HG03095 (cell line): Measurements from ENCODE around the gene TOMM20L.
"Not testable (repeated sequence)": the region's sequence is repeated elsewhere in the genome, so short reads cannot be mapped to it uniquely, and the experiment has no call there.

Source experiments
- ATAC-seq: cut with Tn5 transposase; IDR thresholded peaks from one replicate; pipeline ENCODE4 v1.9.1; 2021; ENCODE audit warnings: moderate library complexity; ENCODE audit not compliant: unreplicated experiment

Gene TOMM20L

DNA sequence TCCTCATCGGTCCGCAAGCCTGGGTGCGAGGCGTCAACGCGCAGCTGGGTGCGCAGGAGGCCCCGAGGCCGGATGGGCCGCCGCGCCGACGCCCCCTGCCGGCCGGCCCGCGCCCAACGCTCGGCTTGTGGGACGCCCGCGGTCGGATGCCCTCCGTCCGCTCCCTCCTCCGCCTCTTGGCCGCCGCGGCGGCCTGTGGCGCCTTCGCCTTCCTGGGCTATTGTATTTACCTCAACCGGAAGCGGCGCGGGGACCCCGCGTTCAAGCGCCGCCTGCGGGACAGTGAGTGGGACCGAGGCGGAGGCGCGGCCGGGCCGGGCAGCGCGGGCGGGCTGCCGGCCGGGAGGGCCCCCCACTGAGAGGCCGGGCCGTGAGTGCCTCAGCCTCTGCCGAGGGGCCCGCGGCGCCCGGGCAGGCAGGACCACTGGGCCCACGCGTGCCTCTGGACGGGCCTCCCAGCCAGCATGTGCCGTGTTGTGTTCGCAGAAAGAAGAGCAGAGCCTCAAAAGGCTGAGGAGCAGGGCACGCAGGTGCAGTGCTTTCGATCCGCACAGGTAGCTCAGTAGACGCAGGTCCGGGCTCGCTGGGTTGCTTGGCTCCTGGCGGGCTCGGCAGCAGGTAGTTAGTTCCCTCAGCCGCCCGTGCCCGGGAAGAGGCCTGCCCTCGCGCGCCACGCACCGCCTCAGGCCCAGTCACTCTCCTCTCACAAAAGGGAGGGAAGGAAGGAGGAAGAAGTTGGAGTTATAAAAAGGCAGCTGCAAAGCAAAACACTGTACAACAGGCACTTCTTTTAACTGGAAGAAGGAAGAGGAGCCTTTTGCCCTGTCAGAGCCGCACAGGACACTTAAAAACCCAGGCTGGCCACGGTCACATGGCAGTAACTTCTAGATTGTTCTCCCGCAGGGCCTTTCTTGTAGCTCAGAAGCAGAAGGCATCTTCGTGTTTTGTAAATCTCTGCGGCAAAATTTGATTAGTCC is at the start of gene TOMM20L:
Gene TOMM20L, plus strand, starts transcription at position 119 of the 977 bp plus-strand sequence. Its CDS starts 28 bp downstream, at position 147.
- ATAC-seq, result peak; percentile 96

DNA sequence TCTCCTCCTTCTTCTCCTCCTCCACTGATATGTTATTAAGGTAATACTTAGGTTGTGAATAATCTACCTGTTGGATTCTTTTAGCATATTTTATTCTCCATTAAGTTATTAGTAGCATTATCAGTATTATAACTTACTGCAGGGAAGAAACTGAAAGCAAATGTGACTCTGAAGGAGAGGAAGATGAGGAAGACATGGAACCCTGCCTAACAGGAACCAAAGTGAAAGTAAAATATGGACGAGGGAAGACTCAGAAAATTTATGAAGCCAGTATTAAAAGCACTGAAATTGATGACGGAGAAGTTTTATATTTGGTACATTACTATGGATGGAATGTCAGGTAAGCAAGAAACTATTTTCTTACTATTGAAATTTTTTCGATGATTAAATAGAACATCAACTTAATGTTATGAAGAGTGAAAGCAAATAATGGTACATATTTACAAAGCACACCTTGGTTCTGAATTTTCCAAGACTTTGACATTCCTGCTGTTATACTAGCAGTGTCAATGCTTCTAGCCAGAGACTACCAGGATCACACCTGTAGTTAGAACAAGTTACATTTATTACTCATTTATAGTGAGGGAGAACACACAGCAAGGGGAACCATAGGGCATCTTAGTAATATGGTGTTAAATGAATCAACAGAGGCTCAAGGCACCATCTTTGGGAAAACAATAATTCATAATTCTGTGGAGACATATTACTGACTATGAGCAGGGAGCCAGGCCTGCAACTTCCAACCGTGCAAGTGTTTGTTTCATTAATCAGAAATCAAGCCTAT is 42.0 kb upstream of the TOMM20L start:
- no peak for ATAC-seq

DNA sequence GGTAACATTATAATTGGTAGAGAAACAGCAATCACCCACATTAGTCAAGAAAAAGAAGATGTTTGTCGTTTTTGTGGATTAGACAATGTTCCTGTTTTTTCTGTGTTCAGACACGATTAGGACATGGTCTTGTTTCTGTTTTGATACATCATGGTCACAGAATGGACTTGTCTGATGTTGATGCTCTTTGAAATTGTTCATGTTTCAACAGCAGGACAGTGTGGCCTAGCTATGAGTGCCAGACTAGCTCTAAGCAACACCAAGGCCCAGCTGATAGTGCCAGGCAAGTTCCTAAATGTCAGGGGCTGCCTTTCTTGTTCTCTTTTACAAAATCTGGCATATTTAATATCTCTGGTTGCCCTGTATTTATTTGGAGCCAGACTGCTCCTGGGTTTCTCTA is 40.9 kb upstream of the TOMM20L start:
- no peak for ATAC-seq

DNA sequence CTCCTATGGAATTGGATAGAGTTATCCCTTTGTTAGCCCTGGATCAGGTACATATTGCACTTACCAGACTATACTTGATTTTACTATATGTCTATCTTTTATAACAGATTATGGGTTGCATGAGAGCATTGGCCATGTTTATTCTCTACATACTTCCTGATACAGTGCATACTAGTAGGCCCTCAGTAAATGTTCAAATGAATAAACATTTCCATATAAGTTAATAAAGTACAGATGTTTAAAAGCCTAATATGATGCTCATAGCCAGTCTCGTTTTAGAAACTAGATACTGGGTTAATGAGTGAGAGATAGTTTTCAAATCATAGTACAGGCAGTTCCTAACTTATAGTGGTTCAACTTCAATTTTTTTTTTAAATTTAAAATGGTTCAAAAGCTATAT is 39.5 kb upstream of the TOMM20L start:
- no peak for ATAC-seq

DNA sequence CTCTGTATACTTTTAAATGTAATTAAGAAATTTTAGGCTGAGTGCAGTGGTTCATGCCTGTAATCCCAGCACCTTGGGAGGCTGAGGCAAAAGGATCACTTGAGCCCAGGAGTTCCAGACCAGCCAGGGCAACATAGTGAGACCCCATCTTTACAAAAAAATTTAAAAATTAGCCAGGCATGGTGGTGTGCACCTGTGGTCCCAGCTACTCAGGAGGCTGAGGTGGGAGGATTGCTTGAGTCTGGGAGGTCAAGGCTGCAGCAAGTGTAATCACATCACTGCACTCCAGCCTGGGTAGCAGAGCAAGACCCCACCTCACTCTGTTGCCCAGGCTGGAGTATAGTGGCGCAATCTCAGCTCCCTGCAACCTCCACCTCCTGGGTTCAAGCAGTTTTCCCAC is 33.5 kb upstream of the TOMM20L start:
- not testable (repeated sequence) for ATAC-seq

DNA sequence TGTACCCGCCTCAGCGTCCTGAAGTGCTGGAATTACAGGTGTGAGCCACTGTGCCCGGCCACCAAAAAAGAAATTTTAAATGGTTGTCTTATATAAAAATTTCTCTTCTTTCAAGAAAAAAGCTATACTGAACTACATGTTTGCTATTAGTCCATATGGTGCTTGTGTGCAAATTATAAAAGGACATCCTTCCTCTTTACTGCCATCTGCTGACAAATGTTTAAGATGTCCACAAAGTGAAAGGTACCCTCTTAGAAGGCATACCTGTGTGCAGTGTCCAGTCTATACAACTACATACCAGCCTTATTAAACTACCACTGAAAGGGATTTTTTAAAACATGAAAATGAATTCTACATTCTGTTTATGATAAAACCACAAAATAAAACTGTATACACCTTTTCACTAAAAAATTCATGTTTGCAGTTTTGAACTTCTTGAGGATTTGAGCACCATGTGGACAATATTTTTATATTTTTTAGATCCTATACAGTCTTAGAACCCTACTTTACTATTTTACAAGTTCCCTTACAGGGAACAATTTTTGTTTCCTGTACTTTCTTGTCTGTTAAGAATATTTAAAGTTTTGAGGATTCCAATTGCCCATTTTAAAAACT is 32.8 kb upstream of the TOMM20L start:
- no peak for ATAC-seq

DNA sequence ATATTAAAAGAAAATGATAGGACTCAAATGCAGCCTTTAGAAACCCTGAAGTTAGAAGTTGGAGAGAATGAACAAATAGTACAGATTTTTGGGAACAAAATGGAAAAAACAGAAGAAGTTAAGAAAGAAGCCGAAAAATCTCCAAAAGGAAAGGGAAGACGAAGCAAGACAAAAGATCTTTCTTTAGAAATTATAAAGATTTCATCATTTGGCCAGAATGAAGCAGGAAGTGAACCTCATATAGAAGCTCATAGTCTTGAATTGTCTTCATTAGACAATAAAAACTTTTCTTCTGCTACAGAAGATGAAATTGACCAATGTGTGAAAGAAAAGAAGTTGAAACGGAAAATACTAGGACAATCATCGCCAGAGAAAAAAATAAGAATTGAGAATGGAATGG is 31.4 kb upstream of the TOMM20L start:
- ATAC-seq, result no peak

DNA sequence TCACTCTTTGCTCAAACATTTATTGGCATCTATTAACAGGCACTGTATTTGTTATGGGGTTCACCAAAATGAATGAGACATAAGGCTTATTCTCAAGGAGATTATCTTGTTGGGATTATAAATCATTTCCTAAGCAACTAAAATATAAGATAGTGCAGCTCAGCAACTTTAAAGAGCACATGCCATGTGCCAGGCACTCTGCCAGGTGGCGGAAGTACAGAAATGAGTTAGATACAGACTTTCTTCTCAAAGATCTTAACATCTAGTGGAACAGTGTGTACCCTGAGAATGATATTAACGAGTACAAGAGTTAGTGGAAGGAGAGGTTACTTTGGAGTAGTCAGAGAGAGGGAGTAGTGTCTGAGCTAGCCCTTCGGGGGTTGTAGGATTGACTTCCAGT is 28.4 kb upstream of the TOMM20L start:
- ATAC-seq, result no peak

DNA sequence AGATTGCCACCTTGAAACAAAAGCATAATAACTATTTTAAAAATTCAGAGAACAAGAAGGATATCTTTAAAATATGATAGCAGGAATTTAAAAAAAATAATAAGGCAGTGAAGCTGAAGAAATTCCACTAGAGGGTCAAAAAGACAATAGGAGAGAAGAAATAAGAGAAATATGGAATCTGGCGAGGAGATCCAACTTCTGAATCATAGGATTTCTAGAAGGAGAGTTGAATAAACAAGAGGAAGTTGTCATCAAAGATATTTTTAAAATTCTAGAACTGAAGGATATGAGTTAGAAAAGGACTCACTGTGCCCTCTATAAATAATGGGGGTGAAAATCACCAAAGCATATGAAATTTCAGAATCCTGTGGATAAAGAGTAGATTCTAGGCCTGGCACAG is 26.8 kb upstream of the TOMM20L start:
- ATAC-seq, result no peak

DNA sequence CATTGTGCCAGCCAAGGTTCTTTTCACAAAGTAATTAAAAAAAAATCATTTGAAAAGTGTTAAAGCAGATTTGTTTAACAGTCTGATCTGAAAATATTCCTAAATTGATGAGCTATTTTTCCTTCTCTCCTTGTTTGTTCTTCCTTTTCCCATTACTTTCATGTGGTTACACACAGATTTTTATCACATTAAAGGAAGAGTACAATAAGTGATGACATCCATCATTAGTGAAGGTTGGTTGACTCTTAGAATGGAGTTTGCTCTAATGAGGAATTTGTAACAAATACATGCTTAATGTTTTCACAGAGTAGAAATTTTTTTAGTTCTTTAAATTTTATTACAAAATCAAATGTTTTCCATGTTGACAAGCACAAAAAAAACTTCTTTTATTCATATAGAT is 18.9 kb upstream of the TOMM20L start:
- ATAC-seq, result no peak

DNA sequence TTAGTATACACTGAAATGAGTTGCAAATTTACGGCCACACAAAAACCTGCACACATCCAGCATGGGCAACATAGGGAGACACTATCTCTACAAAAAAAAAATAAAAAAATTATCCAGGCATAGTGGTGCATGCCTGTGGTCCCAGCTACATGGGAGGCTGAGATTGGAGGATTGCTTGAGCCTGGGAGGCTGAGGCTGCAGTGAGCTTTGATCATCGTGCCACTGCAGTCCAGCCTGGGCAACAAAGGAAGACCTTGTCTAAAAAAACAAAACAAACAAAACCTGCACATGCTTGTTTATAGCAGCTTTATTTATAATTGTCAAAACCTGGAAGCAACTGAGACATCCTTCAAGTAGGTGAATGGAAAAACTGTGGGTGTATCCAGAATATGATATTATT is 4.9 kb upstream of the TOMM20L start:
- no peak for ATAC-seq

DNA sequence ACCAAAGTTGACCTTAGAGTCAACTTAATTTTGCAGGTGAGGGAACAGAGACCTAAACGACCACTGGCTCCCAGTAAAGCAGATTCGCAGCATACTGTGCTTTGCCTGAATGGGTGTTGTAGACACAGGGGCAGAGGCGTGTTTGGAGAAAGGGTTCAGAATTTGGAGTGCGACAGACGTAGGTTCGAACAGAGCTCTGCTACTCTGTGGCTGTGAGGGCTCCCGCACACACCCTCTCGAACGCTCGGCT is 243 bp upstream of the TOMM20L start:
- ATAC-seq, result no peak

DNA sequence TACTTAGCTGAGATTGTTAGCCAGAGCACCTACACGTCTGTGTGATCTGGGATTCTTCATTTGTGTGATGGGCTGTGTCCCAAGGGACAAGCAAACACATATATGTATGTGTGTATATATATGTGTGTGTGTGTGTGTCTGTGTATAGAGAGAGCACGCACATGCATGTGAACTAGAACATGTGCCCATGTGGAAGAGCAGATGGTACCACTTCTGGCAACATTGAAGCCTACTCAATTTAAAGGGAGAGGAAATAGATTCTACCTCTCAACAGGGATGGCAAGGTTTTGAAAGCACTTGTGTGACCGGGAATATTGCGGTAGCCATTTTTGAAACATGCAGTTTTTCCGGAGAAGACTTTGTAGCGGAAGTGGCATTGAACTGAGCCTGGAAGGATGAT is 1.4 kb downstream of the TOMM20L start:
- no peak for ATAC-seq

DNA sequence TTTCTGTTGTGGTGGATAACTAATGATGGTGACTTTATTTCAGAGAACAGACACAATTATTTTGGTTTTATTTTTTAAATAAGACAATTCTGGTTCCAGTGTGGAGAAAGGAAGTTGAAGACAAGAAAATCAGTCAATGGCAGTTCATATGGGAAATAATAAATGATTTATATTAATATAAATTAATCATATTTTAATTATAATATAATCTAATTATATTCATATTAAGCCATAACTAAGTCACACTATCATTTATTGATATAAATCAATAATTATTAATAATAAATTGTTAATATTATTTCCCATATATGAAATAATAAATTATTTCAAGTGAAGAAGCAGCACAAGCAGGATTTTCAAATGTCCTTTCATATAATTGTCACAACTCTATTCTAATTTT is 2.8 kb downstream of the TOMM20L start:
- no peak for ATAC-seq

DNA sequence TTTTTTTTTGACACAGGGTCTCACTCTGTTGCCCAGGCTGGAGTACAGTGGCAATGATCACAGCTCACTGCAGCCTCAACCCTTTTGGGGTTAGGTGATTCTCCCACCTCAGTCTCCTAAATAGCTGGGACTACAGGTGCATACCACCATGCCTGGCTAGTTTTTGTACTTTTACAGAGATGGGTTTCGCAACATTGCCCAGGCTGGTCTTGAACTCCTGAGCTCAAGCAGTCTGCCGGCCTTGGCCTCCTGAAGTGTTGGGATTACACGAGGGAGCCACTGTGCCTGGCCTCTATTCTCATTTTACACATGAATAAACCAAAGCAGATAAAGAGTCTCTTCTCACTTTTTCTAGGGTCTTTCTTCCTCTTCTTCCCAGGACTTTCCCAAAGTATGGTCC is 3.2 kb downstream of the TOMM20L start:
- ATAC-seq, result no peak

DNA sequence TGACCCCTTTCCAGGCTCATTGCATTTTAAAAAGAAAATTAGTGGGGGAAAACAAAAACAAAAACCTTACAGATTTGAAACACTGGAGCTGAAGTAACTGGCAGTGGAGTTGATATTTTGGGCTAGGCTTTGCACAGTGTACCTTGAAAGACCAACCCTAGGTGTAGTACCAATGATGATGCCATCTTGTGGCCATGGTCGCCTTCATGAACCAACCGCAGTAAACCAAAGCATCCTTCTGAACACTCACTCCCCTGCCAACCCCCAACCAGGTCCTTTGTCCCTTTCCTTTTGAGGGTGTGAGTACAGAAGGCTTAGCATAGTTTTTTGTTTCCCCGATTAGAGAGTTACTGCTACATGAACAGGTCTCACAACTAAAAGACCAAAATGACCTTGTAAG is 5.9 kb downstream of the TOMM20L start:
- no peak for ATAC-seq

DNA sequence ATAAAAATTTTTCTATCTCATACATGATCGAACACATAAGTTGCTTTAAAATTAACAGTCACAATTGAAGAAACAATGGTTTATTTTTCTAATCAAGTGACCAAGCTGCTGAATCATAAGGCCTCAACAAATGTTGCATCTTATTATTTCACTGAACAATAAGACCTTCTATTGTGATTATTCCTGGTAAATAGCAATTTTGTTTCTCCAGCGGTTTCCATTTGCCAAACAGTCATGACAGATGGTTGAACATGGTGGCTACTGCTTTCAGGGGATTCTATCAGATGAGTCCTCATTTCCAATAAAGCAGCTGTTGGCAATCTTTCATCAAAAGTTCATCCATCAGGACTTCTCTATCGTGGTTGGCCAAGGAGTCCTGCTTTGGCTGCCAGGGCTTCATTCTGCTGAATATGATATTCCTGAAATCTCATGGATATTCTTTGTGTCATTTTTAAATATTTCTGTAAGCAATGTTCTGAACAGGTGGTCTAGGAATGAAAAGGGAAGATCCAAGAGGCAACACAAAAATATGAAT is 13.0 kb downstream of the TOMM20L start:
- no peak for ATAC-seq

DNA sequence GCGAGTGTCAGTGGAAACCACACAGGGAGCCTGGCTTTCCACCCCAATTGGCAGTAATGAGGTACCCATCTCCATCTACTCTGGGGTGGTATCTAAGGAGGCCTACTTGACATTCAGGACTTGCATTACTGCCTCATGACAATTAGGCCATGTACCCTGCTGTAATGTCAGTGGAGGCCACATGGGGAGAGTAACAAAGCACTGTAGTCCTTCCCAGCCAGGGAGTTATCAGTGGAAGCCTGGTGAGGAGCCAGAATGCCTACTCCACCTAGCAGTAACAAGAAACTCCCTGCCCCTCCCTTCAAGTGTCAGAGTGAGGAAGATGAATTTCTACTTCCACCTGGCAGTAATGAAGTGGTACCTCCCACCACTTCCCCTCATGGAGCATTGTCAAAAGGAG is 19.1 kb downstream of the TOMM20L start:
- ATAC-seq, result no peak

DNA sequence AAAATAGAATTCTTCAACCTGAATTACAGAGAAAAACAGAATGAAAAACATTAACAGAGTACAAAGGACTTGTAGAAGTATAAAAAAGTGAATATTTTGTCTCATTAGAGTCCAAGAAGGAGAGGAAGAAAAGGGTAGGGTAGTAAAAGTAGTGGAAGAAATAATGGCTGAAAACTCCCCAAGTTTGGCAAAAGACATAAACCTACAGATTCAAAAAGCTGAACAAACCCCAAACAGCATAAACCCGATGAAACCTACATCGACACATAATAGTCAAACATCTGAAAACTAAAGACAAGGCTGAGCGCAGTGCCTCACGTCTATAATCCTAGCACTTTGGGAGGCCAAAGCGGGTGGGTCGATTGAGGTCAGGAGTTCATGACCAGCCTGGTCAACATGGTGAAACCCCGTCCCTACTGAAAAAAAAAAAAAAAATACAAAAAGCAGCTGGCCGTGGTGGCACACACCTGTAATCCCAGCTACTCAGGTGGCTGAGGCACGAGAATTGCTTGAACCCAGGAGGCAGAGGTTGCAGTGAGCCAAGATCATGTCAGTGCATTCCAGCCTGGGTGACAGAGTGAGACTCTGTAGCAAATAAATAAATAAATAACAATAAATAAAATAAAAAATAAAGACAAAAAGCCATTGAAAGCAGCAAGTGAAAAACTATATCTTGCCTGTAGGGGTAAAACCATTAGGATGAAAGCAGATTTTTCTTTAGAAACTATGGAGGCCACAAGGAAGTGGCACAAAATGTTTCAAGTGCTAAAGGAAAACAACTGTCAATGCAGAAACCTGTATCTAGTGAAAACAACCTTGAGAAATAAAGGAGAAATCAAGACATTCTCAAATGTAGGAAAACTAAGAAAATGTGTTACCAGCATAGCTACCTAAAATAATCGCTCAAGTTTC is 20.2 kb downstream of the TOMM20L start:
- ATAC-seq, result no peak

DNA sequence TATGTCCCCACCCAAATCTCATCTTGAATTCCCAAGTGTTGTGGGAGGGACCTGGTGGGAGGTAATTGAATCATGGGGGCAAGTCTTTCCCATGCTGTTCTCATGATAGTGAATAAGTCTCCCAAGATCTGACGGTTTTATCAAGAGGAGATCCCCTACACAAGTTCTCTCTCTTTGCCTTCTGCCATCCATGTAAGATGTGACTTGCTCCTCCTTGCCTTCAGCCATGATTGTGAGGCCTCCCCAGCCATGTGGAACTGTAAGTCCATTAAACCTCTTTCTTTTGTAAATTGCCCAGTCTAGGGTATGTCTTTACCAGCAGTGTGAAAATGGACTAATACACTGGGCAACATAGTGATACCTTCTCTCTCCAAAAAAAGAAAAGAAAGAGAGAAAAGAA is 21.2 kb downstream of the TOMM20L start:
- not testable (repeated sequence) for ATAC-seq
